Fibroblast of villous mesenchyme (primary cell): ENCODE measurements around the gene ELOF1. TPM values are rescaled to one million over a fixed set of nuclear protein-coding genes. Genes with fewer than 3 reads are reported as not detected.

ENCODE experiments used
- DNase-seq: peaks from one replicate; pipeline ENCODE4 v3.0.0-alpha.2; 2010; ENCODE audit warnings: low read depth
- H3K4me3 ChIP-seq: 2 replicates; pipeline ENCODE4 v1.5.1; 2011; ENCODE audit warnings: low read depth, mild to moderate bottlenecking, low read length
- CTCF ChIP-seq: IDR thresholded peaks from 2 replicates; pipeline ENCODE4 v1.5.1; 2012; ENCODE audit warnings: low read depth, mild to moderate bottlenecking, low read length; ENCODE audit not compliant: insufficient read depth
- total RNA-seq: library from RNA; depleted of rRNA; stranded (reverse); fragments of >200 nt; gene quantifications from 2 replicates; pipeline ENCODE4 v1.2.3, GENCODE V29; 2012

The ELOF1 gene
- total RNA-seq, 1 donor, result 31.1 TPM

- no peak overlapping the region for H3K4me3 ChIP-seq
- DNase-seq, result no peak
- TF ChIP-seq CTCF, result no peak
These were observed 4.9 kb downstream of the ELOF1 start for GRCh38 chr19:11554160-11554559.

GRCh38 chr19:11552666-11553372, 6.2 kb downstream of the ELOF1 start:
- H3K4me3 ChIP-seq, result no peak overlapping the region
- no peak for TF ChIP-seq CTCF
- no peak for DNase-seq

- no peak overlapping the region for H3K4me3 ChIP-seq
- DNase-seq, result peak; percentile 32
- peak; percentile 35 for TF ChIP-seq CTCF
These were observed 7.3 kb downstream of the ELOF1 start for GRCh38 chr19:11551603-11552235.

GRCh38 chr19:11550265-11550664, 8.8 kb downstream of the ELOF1 start:
- no peak for DNase-seq
- no peak overlapping the region for H3K4me3 ChIP-seq
- no peak for TF ChIP-seq CTCF

- DNase-seq, result no peak
- TF ChIP-seq CTCF, result no peak
- H3K4me3 ChIP-seq, result no peak overlapping the region
These were observed 9.6 kb downstream of the ELOF1 start for GRCh38 chr19:11549386-11549953.

- no peak for DNase-seq
- H3K4me3 ChIP-seq, result no peak overlapping the region
- no peak for TF ChIP-seq CTCF
These were observed 10.9 kb downstream of the ELOF1 start for GRCh38 chr19:11547929-11548700.
